Activated CD8-positive, alpha-beta memory T cell treated with anti-CD3 and anti-CD28 coated beads, Interleukin-2, amount 50 U/mL, for 1 hour (primary cell): ENCODE measurements around the gene EZH2.
A peak's percentile ranks its signal among the peaks of the same experiment; 100 is the strongest.

ENCODE experiments used
- DNase-seq: peaks from one replicate; pipeline ENCODE4 v3.0.0-alpha.2; 2020; ENCODE audit errors: extremely low read depth

Gene EZH2

GRCh38 chr7:148884049-148884298, at the start of gene EZH2:
TSS of gene EZH2 (minus strand) at chr7:148884291. CDS start at chr7:148847298, 36,993 bp downstream.
- DNase-seq: no peak

DNA sequence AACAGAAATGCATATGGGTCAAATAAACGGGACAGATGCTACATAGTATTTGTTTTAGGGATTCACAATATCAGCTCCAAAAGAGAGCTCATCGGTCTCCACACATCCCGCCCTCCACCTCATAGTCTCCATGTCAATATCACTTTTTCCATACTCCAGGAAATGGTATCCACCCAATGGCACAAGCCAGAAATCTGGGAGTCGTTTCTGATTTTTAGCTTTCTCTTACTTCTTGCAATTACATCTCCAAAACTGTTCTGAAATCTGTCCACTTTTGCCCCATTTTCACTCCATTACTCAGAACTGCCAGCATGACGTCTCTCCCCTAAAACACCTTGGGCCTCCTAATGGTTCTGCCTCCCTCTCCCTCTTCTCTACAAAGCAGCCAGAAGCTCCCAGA, 47.4 kb upstream of the EZH2 start:
- no peak for DNase-seq

DNA sequence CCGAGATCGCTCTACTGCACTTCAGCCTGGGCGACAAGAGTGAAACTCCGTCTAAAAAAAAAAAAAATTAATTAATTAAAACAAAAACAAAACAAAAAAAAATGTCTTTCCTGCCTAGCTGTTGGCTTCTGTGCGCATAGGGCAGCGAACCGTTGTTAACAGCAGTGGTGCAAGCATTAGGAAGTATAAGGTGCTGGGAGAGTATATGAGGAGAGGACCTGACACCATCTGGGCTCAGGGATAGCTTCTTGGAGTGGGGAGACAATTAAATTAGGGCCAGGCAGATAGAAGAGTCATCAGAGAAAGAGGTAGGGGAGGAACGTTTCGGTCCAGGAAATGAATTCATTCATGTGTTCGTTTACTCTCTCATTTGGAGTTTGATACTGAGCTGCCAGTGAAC, 46.2 kb upstream of the EZH2 start:
- no peak for DNase-seq

DNA sequence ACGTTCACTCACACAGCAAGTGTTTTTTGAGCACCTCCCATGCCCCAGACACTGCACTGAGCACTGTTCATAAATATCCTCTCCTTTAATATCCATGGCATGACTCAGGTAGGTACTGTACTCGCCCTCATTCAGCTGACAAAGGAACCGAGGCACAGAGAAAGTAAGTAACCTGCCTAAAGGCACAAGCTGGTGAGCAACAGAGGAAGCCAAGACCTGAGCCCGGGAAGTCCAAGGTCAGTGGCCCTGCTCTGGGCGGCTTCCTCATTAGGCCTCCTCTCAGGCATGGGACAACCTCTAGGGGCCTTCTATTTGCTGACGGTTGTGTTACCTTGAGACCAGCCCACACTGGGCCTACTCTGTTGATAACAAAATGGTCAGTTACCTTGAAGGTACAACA, 45.1 kb upstream of the EZH2 start:
- no peak for DNase-seq

DNA sequence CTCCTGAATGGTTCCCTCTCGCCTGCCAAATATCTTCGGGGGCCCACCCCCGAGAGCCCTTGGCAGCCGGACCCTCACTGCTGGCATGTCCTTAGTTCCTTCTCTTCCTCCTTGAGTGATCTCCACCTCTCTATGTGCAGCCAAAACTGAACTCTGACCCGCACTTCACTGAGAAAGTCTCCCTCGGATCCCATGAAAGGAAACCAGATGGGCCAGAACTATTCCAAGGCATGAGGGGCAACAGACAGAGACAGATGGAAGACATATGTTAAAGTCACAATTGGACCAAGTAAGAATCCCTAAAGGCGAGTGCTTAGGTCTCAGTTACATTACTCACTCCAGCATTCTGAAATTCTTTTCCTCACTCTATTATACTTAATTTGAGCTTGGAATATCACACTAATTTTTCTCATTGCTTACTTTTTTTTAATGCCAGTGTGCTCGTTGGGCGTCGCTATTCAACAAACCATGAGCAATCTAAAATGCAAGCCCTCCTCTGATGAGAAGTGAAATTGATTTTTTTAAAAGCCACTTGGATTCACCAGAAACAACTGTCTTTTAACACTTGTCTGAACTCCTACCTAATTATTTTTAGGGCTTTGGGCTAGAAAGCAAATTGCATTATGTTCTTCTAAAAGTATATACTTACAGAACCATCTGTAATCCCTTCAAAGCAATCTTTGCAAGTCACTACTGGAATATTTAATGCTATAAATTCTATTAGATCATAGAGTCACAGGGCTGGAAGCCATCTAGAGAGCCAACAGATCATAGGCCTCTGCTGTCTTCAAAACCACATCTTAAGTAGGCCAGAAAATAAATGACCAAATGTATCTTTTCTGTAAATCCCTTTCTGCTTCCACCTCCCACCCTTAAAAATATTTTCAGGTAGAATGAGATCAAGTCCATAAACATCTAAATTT, 43.3 kb upstream of the EZH2 start:
- no peak for DNase-seq

- DNase-seq: no peak
Observed at GRCh38 chr7:148925836-148926235, 41.7 kb upstream of the EZH2 start.

DNA sequence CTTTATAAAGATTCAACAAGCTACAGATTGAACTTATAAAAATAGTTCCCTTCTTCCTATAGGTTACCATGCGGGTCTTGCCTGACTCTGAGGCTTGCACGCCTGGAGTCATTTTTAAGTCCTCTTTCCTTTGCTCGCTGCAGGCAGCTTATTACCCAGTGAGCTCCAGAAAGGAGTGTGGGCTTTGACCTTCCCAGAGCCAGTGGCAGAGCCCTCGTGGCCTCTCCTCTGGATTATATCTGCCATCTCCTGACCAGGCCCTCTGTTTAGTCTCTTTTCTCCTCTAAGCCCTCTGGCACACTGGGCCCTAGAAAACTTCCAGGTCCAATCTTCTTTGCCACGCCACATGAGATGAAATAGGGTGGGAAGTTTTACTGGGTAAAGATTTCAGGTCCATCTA, 39.9 kb upstream of the EZH2 start:
- DNase-seq: no peak

DNA sequence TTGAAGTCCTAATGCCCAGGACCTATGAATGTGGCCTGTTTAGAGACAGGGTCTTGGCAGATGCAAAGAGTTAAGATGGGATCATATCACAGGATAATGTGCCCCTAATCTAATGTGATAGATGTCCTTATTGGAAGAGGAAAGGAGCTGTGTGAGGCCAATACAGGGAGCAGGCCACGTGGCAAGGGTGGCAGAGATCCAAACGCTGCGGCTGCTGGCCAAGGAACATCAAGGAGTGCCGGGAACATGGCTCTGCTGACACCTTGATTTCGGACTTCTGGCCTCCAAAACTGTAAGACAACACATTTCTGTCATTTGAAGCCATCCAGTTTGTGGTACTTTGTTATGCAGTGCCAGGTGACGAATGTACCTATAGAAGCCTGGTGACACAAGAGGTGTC, 37.7 kb upstream of the EZH2 start:
- DNase-seq: no peak

- DNase-seq: no peak
Observed at GRCh38 chr7:148921189-148921588, 37.1 kb upstream of the EZH2 start.

GRCh38 chr7:148919859-148920258, 35.8 kb upstream of the EZH2 start:
- no peak for DNase-seq

DNA sequence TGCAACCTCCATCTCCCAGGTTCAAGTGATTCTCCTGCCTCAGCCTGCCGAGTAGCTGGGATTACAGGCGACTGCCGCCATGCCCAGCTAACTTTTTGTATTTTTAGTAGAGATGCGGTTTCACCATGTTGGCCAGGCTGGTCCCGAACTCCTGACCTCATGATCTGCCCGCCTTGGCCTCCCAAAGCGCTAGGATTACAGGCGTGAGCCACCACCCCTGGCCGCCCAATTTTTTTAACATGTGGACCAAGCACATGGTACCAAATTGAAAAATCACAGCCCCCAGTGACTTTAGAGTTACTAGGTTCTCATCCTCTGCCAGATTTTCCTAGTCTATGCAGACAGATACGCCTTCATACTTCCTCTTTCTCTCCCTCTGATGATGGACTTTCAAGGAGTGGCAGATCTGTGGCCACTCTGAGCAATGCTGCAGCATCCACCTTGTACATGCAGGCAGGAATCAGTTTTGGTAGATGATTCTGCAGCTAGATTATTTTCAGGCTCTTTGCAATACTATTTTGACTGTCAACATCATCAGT, 34.0 kb upstream of the EZH2 start:
- DNase-seq: no peak

GRCh38 chr7:148916186-148916585, 32.1 kb upstream of the EZH2 start:
- no peak for DNase-seq

DNA sequence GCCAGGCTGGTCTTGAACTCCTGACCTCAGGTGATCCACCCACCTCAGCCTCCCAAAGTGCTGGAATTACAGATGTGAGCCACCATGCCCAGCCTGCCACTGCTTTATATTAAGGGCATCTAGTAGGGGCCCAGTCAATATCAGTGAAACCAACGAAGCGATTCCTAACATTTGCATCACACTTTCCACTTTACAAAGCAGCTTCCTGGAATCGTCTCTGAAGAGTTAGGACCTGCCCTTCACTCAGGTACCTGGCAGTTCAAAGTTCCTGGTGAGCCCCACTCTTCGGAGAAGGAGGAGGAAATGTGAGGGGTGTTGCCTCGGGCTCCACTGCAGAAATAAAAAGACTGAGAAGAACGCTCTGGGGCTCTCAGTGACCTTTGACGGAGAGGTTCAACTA, 31.1 kb upstream of the EZH2 start:
- no peak for DNase-seq

- DNase-seq: no peak
Observed at GRCh38 chr7:148914208-148914777, 30.2 kb upstream of the EZH2 start.

DNA sequence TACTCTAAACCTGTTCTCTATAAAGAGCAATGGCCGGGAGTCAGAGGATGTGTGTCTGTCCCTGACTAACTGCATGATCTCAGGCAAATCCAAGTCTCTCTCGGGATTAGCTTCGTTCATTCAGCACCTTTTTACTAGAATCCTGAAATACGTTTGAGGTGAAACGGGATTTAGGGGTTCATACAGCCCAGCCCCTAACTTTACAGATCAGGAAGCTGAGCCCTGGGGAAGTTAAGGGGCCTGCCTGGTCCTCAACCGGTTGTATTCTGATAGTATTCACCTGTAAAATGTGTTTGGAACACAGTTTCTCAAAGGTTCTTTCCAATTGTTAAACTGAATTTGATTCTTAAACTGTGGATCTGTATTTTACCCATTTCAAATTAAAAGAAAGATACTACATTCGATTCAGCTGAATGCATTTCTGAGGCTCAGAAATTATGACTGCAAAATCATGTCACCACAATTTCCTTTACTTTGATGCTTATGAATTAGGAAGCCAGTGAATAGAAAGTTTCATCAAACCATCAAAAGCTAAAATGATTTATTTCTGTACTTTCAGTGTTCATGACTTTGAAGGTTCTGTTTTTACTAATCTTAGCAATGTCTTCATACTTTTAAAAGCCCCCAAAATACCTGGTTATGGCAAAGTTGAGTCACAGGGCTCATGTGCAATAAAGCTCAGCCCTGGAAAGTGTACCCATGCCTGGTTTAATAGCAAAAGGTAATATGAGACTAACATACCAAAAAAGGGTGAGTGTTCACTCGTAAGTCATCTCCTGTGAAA, 28.9 kb upstream of the EZH2 start:
- DNase-seq: peak; percentile 55

DNA sequence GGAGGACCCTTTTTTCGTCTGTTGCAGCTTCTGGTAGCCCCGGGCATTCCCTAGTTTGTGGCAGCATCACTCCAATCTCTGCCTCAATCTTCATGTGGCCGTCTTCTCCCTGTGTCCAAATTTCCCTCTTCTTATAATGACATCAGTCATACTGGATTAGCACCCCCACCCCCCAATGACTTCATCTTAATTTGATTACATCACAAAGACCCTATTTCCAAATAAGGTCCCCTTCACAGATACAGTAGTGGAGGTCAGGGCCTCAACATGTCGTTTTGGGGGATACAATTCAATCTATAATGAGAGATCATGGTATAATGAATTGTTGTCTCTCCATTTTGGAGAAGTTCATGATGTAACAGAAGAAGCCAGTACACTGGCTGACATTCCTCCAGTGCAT, 28.1 kb upstream of the EZH2 start:
- DNase-seq: no peak

DNA sequence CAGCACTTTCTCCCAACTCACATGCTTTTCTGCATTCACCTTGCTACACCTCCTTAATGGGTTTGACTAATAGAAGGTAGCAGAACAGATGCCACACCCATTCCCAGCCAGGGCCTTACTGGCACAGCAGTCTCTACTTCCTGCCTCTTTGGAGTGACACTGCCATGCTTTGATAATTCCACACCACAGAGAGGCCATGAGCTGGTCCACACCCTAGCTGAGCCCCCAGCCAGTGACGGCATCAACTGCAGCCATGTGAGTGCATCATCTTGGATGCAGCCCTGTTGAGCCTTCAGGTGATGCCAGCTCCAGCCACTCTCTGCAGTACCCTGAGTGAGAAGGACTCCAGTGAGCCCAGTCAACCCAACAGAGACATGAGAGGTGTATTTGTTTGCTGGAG, 27.5 kb upstream of the EZH2 start:
- DNase-seq: no peak

GRCh38 chr7:148909568-148909967, 25.5 kb upstream of the EZH2 start:
- no peak for DNase-seq

- no peak for DNase-seq
Observed at GRCh38 chr7:148906707-148907498, 22.8 kb upstream of the EZH2 start.

- no peak for DNase-seq
Observed at GRCh38 chr7:148905093-148905666, 21.1 kb upstream of the EZH2 start.

GRCh38 chr7:148903504-148903903, 19.4 kb upstream of the EZH2 start:
- DNase-seq: no peak

DNA sequence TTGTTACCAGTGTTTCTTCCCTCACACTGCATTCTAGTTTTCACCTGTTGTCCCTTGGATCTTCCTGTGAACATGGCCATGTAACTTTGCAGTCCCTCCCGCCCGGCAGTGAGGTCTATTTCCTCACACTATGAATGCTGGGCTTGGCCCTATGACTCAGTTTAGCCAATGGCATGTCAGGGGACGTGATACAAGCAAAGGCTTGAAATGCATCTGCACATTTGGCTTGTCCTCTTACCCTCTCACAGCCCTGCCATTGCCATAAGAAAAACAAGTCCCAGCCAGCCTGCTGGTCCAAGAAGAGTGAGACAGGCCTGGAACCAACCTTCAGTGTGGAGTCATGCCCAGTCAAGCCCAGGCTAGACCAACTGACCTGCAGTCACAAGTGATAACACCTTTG, 17.1 kb upstream of the EZH2 start:
- DNase-seq: no peak
